ENCODE data around the gene TTC7B. TPM values are rescaled to one million over a fixed set of nuclear protein-coding genes. Genes with fewer than 3 reads are reported as not detected.

Gene TTC7B
- total and polyA plus RNA-seq, 2 donors (not counting 3 experiments of a cell fraction or from before 2014, with no cell fraction given): 46.8 to 76.5 TPM

- H3K9me1 ChIP-seq (replicated peaks; ENCODE audit: control insufficient read depth, extremely low read depth, insufficient read depth, low read length): no peaks in the 10 kb centered on the region
- TF ChIP-seq MAX (IDR thresholded peaks at IDR 0.05; ENCODE audit: insufficient read depth, insufficient read length) (no peak), JUN (IDR thresholded peaks at IDR 0.05; ENCODE audit: borderline replicate concordance, insufficient read depth, insufficient read length, low read depth) (no peak), FOS (IDR thresholded peaks at IDR 0.05; ENCODE audit: borderline replicate concordance, insufficient read depth, low read length) (no peak), CTCF (IDR thresholded peaks at IDR 0.05; ENCODE audit: extremely low read depth in 1 of 2, insufficient read depth in 1 of 2, low read depth in 1 of 2, low read length in 2 of 2) (no peak), MYC (IDR thresholded peaks at IDR 0.05; ENCODE audit: low read depth, low read length) (no peak), POLR2AphosphoS5 (IDR thresholded peaks at IDR 0.05; ENCODE audit: insufficient read depth, low read depth, low read length) (no peak), POLR2A (IDR thresholded peaks at IDR 0.05; ENCODE audit: low read depth, low read length) (no peak), EZH2 (IDR thresholded peaks at IDR 0.05; ENCODE audit: borderline replicate concordance, low read depth, low read length, severe bottlenecking) (no peak), GATA2 (IDR thresholded peaks at IDR 0.05; ENCODE audit: insufficient read depth, insufficient read length, low read depth, low read length) (no peak)
- peaks cover 16% of the 10 kb centered on the region for H3K4me1 ChIP-seq (ENCODE audit: control insufficient read depth, extremely low read depth, insufficient read depth, low read length)
- BruUV-seq (replicated peaks): no TSS peak
- DNase-seq (ENCODE audit: low read depth, low spot score): no peak
- CTCF ChIA-PET: interaction anchor here (1.3 to 1.9 kb wide), 2 partner anchors 16 to 53 kb away, joined by 6 to 8 read pairs; no protein-coding TSS in a partner anchor
- no peak overlapping the region for H3K9ac ChIP-seq (replicated peaks; ENCODE audit: extremely low read depth, insufficient read depth, low read length)
- dilution Hi-C loops (cut with MboI; ENCODE audit: extremely low pct_ligation_motif_present, low sequenced_read_pairs): no loop called here
- H4K20me1 ChIP-seq (replicated peaks; ENCODE audit: control insufficient read depth, extremely low read depth, insufficient read depth, low read length): no peaks in the 10 kb centered on the region
- H3K27me3 ChIP-seq (ENCODE audit: control insufficient read depth in 2 of 2, insufficient read depth in 2 of 2, low read length in 2 of 2): no peaks in the 10 kb centered on the region
- intact Hi-C loops (cut with micrococcal nuclease): no loop called here
- H2AFZ ChIP-seq (ENCODE audit: low read depth, low read length): no peak overlapping the region
- no peak overlapping the region for H3K4me2 ChIP-seq (ENCODE audit: insufficient read depth, low read length)
- FAIRE-seq: no peak
- peaks cover 80% of the 10 kb centered on the region for H3K79me2 ChIP-seq (ENCODE audit: control insufficient read depth, insufficient read depth, low read length)
- POLR2A ChIA-PET: no interaction called here
- no peak overlapping the region for H3K27ac ChIP-seq (ENCODE audit: insufficient read depth, low read depth, low read length)
- no peak overlapping the region for H3K4me3 ChIP-seq (replicated peaks in 1 of 3; ENCODE audit: insufficient read depth in 1 of 3, low read depth in 1 of 3, low read length in 3 of 3)
- no peaks in the 10 kb centered on the region for H3K36me3 ChIP-seq (ENCODE audit: control insufficient read depth in 2 of 2, extremely low read depth in 1 of 2, insufficient read depth in 2 of 2, low read length in 2 of 2)
- no peaks in the 10 kb centered on the region for H3K9me3 ChIP-seq (replicated peaks; ENCODE audit: control insufficient read depth, insufficient read depth, low read length)
These were observed 4.6 kb downstream of the TTC7B start for GRCh38 chr14:90811641-90812040.

All from endothelial cell of umbilical vein (primary cell).